ENCODE results near the gene SPEF1. TPM values are rescaled to one million over a fixed set of nuclear protein-coding genes. Genes with fewer than 3 reads are reported as not detected.

SPEF1 gene
- total RNA-seq, 1 donor from 2014 or later, result 0.16 TPM

DNA sequence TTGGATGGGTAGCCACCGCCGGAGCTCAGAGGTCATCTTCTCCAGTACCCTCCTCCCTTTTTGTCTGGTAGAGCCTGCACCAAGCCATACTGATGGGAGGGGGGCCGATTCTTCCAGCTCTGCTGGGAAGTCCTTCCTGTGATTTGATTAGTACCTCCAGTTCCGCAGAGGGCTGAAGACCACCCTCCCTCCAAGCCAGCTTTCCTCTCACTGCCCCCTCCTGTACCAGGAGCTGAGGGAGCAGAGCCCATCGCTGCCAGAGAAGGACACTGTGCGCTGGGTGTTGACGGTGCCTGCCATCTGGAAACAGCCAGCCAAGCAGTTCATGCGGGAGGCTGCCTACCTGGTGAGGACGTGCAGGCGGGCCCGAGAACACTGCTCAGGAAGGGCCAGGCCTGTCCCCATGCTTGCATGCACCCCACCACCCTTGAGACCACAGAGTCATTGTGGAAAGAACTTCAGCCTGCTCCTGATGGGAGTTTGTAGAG is 35.5 kb downstream of the SPEF1 start:
- DNase-seq, result no peak

GRCh38 chr20:3744806-3745685 is 36.2 kb downstream of the SPEF1 start:
- no peak for DNase-seq

DNA sequence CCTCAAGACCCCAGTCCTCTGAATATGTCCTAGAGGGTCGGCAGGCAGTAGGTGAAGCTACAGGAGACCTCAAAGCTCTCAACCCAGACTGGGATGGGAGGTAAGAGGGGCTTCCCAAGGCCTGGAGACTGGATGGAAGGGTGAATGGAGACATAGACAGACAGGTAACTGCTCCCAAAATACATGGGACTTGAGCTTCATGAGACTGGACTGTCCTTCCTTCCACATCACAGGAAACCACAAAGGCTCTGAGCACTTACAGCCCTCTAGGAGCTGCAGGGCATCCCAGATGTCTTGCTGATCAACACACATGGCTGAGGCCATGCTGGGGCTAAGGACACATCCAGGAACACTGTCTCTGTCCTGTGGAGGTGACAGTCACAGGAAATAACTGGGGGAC is 37.2 kb downstream of the SPEF1 start:
- DNase-seq, result no peak

GRCh38 chr20:3743251-3743650 is 38.0 kb downstream of the SPEF1 start:
- no peak for DNase-seq

DNA sequence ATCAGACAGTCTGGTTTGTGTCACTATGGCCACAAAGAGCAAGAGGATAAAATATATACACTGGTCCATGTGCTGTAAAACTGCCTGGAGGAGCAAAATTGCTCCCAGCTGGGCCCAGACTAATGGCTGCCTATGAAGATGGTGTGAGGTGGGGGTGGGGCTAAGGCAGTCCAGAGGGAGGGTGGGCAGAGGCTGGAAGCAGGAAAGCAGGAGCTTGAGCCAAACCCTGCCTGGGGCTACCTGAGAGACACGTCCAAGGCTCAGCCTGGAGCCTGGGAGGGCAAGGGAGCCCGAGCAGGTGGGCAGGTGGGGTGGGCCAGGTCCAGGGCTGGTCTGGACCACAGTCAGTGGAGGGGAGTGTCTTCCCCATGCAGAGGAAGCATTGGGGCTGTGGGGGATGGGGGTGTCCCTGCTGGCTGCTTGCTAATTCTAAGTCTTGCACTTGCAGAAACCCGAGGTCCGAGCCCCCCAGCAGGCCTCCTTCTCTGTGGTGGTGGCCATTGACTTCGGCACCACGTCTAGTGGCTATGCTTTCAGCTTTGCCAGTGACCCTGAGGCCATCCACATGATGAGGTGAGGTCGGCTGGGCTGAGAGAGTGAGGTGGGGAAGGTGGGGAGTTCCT is 39.3 kb downstream of the SPEF1 start:
- DNase-seq, result no peak

DNA sequence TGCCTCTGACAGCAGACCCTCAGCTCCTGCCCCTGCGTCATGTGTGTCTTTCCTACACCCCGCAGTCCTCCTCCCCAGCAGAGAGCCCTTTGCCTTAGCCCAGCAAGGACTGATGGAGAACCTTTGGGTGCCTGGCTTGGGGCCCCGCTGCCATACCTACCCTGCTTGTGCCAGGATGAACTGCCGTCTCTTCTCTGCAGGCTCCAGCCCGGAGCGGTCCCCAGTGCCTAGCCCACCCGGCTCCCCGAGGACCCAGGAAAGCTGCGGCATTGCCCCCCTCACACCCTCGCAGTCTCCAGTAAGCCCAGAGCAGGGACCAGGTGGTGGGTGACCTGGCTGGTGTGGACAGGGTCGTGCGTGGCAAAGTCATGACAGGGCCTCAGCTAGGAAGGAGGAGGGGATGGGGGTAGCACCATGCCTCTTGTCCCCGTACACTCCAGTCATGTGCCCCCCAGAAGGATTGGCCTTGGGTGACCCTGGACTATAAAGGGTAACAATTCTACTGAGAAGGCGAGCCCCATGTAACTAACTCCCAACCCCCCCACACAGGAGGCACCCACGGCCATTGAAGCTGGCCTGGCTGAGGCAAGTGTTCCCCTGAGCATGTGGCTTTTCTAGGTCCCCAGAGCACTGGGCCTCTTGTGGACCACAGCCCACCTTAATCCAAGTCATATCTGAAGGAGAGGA is 40.5 kb downstream of the SPEF1 start:
- no peak for DNase-seq

DNA sequence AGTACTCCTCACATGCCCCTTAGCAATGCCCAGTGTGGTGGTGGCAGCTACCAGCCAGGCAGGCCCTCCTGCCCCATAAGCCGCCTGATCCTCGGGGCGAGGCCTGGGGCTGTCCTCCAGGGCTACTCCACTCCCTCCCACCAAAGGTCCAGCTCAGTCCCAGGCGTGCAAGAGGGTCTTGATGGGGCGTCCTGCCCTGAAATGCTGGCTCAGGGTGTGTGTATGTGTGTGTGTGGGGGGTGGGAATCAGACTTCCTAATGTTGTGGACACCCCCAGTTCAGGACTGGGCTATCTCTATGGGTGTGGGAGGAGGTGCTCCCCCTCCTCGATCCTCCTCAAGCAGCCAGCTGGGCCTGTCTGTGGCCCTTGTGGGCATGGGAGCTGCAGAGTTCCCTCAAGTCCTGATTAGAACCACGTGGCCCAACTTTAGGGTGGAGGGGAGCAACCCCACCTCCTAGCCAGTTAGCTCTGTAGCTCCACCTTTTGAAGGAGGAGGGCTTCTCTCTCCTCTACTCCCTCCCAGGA is 41.3 kb downstream of the SPEF1 start:
- DNase-seq, result no peak

DNA sequence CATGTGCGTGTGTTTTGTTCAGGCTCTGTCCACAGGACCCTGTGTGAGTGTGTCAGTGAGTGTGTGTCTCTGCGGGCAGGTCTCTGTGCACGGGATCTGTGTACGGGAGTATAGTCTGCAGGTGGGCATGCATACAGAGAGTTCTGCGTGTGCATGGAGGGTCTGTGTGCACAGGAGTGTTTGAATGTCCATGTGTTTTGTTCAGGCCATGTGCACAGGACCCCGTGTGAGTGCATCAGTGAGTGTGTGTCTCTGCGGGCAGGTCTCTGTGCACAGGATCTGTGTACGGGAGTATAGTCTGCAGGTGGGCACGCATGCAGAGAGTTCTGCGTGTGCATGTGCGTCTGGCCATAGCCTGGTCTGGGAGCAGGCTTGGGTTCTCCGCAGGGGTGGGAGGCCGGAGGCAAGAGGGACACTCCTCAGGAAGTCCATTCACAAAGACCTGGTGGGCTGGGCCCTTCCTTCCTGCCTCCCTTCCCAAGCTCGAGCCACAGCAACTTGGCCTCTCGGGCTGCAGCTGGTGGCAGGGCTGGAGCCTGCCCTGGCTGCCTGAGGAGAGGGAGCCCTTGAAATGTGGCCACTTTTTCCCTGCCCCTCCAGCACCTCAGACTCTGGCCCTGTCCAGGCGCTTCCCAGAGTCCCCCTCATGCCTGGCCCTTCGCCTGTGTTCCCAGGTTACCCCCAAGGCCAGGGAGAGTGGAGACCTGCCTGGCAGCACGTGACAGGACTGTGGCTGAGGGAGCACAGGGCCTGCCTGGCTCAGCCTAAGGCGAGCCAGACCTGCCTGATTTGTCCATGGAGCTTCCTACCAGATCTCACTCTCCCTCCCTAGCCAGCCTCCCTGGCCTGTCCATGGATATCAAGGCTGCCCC is 42.0 kb downstream of the SPEF1 start:
- DNase-seq, result no peak

GRCh38 chr20:3738111-3739053 is 42.9 kb downstream of the SPEF1 start:
- no peak for DNase-seq

GRCh38 chr20:3735768-3736167 is 45.5 kb downstream of the SPEF1 start:
- no peak for DNase-seq

DNA sequence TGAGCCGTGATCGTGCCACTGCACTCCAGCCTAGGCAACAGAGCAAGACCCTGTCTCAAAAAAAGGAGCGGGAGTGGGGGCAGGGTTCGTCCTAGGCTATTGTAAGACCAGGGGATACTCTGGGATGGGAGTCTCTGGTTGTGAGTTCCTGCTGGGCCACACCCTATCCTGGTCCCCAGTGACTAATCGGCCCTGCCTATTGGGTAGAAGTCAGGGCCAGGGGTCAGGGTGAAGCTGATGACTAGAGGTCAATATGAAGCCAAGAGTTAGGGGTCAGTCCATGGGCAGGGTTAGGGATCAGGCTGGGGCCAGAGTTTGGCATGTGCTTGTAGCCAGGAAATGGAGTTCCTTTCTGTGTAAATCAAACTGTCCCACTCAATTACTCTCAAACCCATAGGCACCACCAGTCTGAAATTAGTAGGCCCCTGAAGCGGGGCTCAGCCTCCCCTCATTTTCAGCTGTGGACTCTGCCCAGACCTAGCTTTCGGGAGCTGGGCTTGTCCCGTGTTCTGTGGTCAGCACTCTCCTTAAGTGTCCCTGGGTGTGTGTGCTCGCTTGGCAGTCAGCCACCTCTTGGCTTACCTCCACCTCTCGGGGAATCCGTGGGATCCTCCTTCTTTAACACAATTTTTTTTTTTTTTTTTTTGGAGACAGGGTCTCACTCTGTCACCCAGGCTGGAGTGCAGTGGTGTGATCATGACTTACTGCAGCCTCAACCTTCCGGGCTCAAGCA is 47.0 kb downstream of the SPEF1 start:
- DNase-seq, result no peak

DNA sequence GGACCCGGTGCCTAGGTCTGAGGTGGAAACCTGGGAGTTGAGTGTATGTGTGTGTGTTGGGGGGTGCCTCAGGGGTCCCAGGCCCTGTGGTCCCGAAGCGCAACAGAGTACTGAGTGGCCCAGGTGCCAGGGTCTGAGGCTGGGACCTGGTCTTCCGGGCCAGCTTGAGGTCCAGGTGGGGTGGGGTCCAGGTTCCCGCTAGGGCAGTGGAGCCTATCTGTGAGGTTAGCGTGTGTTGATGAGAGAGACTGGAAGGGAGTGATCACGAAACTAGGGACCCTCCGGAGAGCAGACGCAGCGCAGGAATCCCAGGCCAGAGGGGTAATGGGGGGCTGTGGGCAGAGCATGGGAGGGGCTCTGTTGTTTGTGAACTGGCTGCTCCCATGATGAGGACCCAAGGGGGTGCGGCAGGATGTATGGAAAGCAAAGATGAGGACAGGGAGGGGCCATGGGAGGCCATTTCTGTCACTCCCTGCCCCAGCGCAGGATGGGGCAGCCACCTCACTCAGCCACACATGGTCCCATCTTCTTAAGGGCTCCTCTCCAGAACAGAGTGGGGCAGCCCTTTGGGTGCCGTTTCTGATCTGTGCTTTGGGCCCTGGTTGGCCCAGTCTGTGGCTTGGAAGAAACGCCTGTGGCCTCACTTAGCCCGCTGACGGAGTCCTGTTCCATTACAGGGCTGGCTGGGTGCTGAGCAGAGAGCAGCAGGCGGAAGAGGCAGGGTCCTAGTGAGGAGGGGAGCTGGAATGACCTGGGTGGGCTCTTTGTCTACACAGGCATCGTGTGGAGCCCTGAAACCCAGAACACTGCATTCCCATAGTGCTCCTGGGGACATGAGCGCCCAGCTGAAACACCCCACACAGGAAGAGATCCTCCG is 47.9 kb downstream of the SPEF1 start:
- no peak for DNase-seq

GRCh38 chr20:3732327-3733118 is 48.7 kb downstream of the SPEF1 start, which contains the start of gene HSPA12B:
Gene HSPA12B (plus strand): TSS chr20:3732685. CDS start chr20:3738675, 5,990 bp downstream.
- no peak for DNase-seq

GRCh38 chr20:3731944-3732326 is 49.3 kb downstream of the SPEF1 start:
- no peak for DNase-seq

- no peak for DNase-seq
Observed at GRCh38 chr20:3730803-3731672, 50.2 kb downstream of the SPEF1 start.

GRCh38 chr20:3729811-3730540 is 51.3 kb downstream of the SPEF1 start:
- DNase-seq, result no peak
